Measurements from ENCODE around the gene MCUB.

DNA sequence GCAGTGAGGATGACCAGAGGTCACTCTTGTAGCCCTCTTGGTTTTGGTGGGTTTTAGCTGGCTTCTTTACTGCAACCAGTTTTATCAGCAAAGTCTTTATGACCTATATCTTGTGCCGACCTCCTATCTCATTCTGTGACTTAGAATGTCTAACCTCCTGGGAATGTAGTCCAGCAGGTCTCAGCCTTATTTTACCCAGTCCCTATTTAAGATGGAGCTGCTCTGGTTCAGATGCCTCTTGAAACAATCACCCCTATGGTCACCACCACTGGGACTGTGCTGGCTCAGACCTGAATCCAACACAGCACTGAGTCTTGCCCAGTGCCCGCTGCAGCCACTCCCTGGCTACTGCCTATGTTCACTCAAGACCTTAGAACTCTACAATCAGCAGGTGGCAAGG lies 49.4 kb downstream of the MCUB start:
- TF ChIP-seq, protein P1, sequence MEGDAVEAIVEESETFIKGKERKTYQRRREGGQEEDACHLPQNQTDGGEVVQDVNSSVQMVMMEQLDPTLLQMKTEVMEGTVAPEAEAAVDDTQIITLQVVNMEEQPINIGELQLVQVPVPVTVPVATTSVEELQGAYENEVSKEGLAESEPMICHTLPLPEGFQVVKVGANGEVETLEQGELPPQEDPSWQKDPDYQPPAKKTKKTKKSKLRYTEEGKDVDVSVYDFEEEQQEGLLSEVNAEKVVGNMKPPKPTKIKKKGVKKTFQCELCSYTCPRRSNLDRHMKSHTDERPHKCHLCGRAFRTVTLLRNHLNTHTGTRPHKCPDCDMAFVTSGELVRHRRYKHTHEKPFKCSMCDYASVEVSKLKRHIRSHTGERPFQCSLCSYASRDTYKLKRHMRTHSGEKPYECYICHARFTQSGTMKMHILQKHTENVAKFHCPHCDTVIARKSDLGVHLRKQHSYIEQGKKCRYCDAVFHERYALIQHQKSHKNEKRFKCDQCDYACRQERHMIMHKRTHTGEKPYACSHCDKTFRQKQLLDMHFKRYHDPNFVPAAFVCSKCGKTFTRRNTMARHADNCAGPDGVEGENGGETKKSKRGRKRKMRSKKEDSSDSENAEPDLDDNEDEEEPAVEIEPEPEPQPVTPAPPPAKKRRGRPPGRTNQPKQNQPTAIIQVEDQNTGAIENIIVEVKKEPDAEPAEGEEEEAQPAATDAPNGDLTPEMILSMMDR (IDR thresholded peaks at IDR 0.05), result no peak
- no peak for TF ChIP-seq POLR2A (IDR thresholded peaks at IDR 0.05)

All from thyroid gland (tissue), 4 donors.